KMS-11 (cell line): Measurements from ENCODE around the gene ZNF283.

Experiments used
- H2AFZ ChIP-seq: fragments of 200-600 bp; sonication (generic); 2 replicates; pipeline ENCODE4 v1.6.1; 2016; ENCODE audit warnings: antibody characterized with exemption, mixed run types, low read depth
- H3K27ac ChIP-seq: fragments of 200-600 bp; sonication (generic); 2 replicates; pipeline ENCODE4 v1.6.1; 2016; ENCODE audit warnings: mild to moderate bottlenecking, mixed run types
- H3K27me3 ChIP-seq: fragments of 200-600 bp; sonication (generic); 2 replicates; pipeline ENCODE4 v1.6.1; 2017; ENCODE audit warnings: mild to moderate bottlenecking, low read depth, mixed run types, moderate library complexity; ENCODE audit not compliant: insufficient read depth
- H3K36me3 ChIP-seq: fragments of 200-600 bp; sonication (generic); 2 replicates; pipeline ENCODE4 v1.6.1; 2017; ENCODE audit warnings: mild to moderate bottlenecking, mixed run types; ENCODE audit not compliant: insufficient read depth
- H3K4me1 ChIP-seq: fragments of 200-600 bp; sonication (generic); 2 replicates; pipeline ENCODE4 v1.6.1; 2016; ENCODE audit warnings: mild to moderate bottlenecking, low read depth, mixed run types; ENCODE audit not compliant: poor library complexity, severe bottlenecking
- H3K4me2 ChIP-seq: fragments of 200-600 bp; sonication (generic); 2 replicates; pipeline ENCODE4 v1.7.0; 2016; ENCODE audit warnings: mild to moderate bottlenecking, mixed run types
- H3K4me3 ChIP-seq: fragments of 200-600 bp; sonication (generic); IDR thresholded peaks from 2 replicates; pipeline ENCODE4 v1.6.1; 2017; ENCODE audit warnings: low read depth, low read length, mixed read lengths; ENCODE audit not compliant: insufficient read depth
- H3K79me2 ChIP-seq: fragments of 200-600 bp; sonication (generic); 2 replicates; pipeline ENCODE4 v1.6.1; 2016; ENCODE audit warnings: low read depth, mixed run types; ENCODE audit not compliant: insufficient read depth
- H3K9ac ChIP-seq: fragments of 200-600 bp; sonication (generic); 2 replicates; pipeline ENCODE4 v1.6.1; 2016; ENCODE audit warnings: mild to moderate bottlenecking, mixed run types
- H4K20me1 ChIP-seq: fragments of 200-600 bp; sonication (generic); 2 replicates; pipeline ENCODE4 v1.6.1; 2016; ENCODE audit warnings: mild to moderate bottlenecking, mixed run types; ENCODE audit not compliant: insufficient read depth
- CTCF ChIP-seq: fragments of 200-600 bp; sonication (generic); conservative IDR thresholded peaks from 2 replicates; pipeline ENCODE4 v1.6.1; 2017; ENCODE audit warnings: low read depth, mild to moderate bottlenecking, antibody characterized with exemption, low read length, moderate library complexity, mixed read lengths

Gene ZNF283

DNA sequence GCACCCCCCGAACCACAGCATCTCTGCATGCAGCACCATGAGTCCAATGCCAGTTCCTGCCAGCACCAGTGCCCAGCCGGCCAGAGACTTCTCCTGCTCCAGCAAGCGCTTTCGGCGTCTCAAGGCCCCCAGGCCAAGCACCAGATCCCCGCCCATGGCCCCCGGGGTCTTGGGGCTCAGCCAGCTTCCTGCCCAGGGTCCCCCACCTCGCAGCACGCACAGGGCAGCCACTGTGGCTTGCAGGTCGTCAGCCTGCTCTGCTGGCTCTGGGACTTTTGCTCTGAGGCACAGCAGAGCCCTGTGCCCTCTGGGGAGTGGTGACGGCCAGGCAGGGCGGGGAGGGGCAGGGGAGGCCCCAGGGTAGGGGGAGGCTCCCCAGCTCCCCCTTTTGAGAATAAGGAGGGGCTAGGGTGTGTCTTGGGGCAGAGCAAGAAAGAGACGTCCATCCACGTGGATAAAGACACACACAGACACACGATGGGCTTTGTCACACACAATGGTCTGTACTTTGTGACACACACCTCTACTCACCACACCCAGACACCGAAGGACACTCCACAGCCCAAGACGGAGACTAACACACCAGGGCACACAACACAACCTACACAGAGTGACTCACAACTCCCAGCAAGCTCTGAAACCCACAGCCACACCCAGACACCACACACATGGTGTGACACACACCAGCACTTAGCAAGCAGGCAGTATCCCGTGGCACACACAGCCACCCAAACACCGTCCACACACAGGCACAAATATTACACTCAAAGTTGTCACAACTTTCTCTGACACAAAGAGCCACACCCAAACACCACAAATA is 46.2 kb upstream of the ZNF283 start, which contains the start of gene KCNN4:
KCNN4 (minus strand) TSS at position 268 of the 820 bp plus-strand sequence; CDS start at position 156, 112 bp downstream.
- Histone ChIP-seq H2AFZ (no peak within 1 kb of the TSS), H4K20me1 (no peaks in the 10 kb centered on the region), H3K36me3 (no peaks in the 10 kb centered on the region), H3K27me3 (no peaks in the 10 kb centered on the region), H3K79me2 (no peaks in the 10 kb centered on the region), H3K4me1 (no peaks in the 10 kb centered on the region), H3K27ac (no peak within 1 kb of the TSS), H3K9ac (no peak within 1 kb of the TSS), H3K4me2 (no peak within 1 kb of the TSS), H3K4me3 (no peak within 1 kb of the TSS)
- TF ChIP-seq CTCF: no peak

- no peak overlapping the region for H2AFZ ChIP-seq
- H3K9ac ChIP-seq: no peak overlapping the region
- no peak overlapping the region for H3K4me3 ChIP-seq
- H3K4me1 ChIP-seq: no peaks in the 10 kb centered on the region
- H3K79me2 ChIP-seq: no peaks in the 10 kb centered on the region
- no peak overlapping the region for H3K27ac ChIP-seq
- H4K20me1 ChIP-seq: no peaks in the 10 kb centered on the region
- H3K27me3 ChIP-seq: no peaks in the 10 kb centered on the region
- no peak for TF ChIP-seq CTCF
- no peak overlapping the region for H3K4me2 ChIP-seq
- H3K36me3 ChIP-seq: no peaks in the 10 kb centered on the region
Observed at GRCh38 chr19:43781630-43782310, 45.4 kb upstream of the ZNF283 start.

GRCh38 chr19:43782311-43782660 is 44.8 kb upstream of the ZNF283 start:
- Histone ChIP-seq H3K4me3 (no peak overlapping the region), H3K36me3 (no peaks in the 10 kb centered on the region), H2AFZ (no peak overlapping the region), H3K27me3 (no peaks in the 10 kb centered on the region), H3K27ac (no peak overlapping the region), H3K9ac (no peak overlapping the region), H4K20me1 (no peaks in the 10 kb centered on the region), H3K4me1 (no peaks in the 10 kb centered on the region), H3K79me2 (no peaks in the 10 kb centered on the region), H3K4me2 (no peak overlapping the region)
- no peak for TF ChIP-seq CTCF

DNA sequence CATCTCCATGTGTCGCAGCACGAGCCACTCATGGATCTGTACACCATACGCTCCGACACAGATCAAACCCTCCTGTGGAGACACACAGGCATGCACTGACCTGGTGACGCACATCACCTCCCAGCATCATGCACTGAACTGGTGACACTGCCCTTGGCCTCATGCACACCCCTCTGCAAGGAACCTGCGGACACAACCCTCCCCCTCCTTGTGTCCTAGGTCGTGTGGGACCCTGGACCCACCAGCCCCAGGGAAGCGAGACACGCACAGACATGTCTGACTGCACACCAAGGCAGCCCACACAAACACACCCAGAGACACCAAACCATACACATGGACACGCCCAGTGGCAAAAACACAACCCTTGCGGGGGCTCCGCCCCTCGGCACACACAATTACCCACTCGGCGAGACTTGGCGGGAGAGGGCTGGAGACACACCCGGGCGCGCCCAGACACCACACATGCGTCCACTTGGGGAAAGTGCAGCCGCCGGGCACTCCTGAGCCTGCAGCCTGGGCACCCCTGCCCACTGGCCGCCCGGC is 44.4 kb upstream of the ZNF283 start:
- no peaks in the 10 kb centered on the region for H4K20me1 ChIP-seq
- no peak overlapping the region for H3K9ac ChIP-seq
- H3K4me3 ChIP-seq: no peak overlapping the region
- no peak overlapping the region for H3K4me2 ChIP-seq
- H3K79me2 ChIP-seq: no peaks in the 10 kb centered on the region
- no peaks in the 10 kb centered on the region for H3K4me1 ChIP-seq
- no peaks in the 10 kb centered on the region for H3K27me3 ChIP-seq
- TF ChIP-seq CTCF: no peak
- no peaks in the 10 kb centered on the region for H3K36me3 ChIP-seq
- no peak overlapping the region for H3K27ac ChIP-seq
- no peak overlapping the region for H2AFZ ChIP-seq
